HUDEP-2 (cell line): ENCODE measurements around the gene ZNF446.
A peak's percentile ranks its signal among the peaks of the same experiment; 100 is the strongest.
"Not testable (repeated sequence)": the region's sequence is repeated elsewhere in the genome, so short reads cannot be mapped to it uniquely, and the experiment has no call there.

Source experiments
- DNase-seq, 76 experiments: peaks; one replicate each; lab custom pipeline; 2025; ENCODE audit not compliant: unreplicated experiment in 76 of 76; lab: John Stamatoyannopoulos, UW

ZNF446 gene

GRCh38 chr19:58469241-58470013 lies 6.7 kb upstream of the ZNF446 start:
- DNase-seq = no peak

- not testable (repeated sequence) for DNase-seq
Measured at GRCh38 chr19:58470837-58471543, 5.2 kb upstream of the ZNF446 start.

GRCh38 chr19:58471736-58472135 lies 4.4 kb upstream of the ZNF446 start:
- DNase-seq = no peak

- DNase-seq = no peak
Measured at GRCh38 chr19:58473775-58474174, 2.4 kb upstream of the ZNF446 start.

- DNase-seq = no peak
Measured at GRCh38 chr19:58474291-58474996, 1.7 kb upstream of the ZNF446 start.

- DNase-seq = peak in 7 of 76 experiments; percentile 51 to 80 (median 58)
Measured at GRCh38 chr19:58474997-58475713, 997 bp upstream of the ZNF446 start.

GRCh38 chr19:58476498-58477015 lies 405 bp downstream of the ZNF446 start:
- peak in 9 of 76 experiments; percentile 11 to 65 (median 30) for DNase-seq

GRCh38 chr19:58477130-58477529 lies 978 bp downstream of the ZNF446 start:
- no peak for DNase-seq

GRCh38 chr19:58477871-58478270 lies 1.7 kb downstream of the ZNF446 start:
- DNase-seq = no peak

GRCh38 chr19:58479303-58479702 lies 3.2 kb downstream of the ZNF446 start:
- DNase-seq = no peak

GRCh38 chr19:58479736-58480480 lies 3.8 kb downstream of the ZNF446 start:
- DNase-seq = no peak

GRCh38 chr19:58480481-58480830 lies 4.3 kb downstream of the ZNF446 start:
- DNase-seq = no peak

GRCh38 chr19:58480831-58481230 lies 4.7 kb downstream of the ZNF446 start:
- DNase-seq = no peak

- DNase-seq = no peak
Measured at GRCh38 chr19:58482372-58482771, 6.2 kb downstream of the ZNF446 start.

- no peak for DNase-seq
Measured at GRCh38 chr19:58483776-58484175, 7.6 kb downstream of the ZNF446 start.

- peak in 4 of 76 experiments; percentile 11 to 29 (median 16) for DNase-seq
Measured at GRCh38 chr19:58484349-58484748, 8.2 kb downstream of the ZNF446 start.

- DNase-seq = no peak
Measured at GRCh38 chr19:58491393-58491792, 15.2 kb downstream of the ZNF446 start.

GRCh38 chr19:58492265-58492664 lies 16.1 kb downstream of the ZNF446 start:
- no peak for DNase-seq

GRCh38 chr19:58497634-58498170 lies 21.6 kb downstream of the ZNF446 start:
- DNase-seq = no peak
